GM18867 (cell line): ENCODE results near the gene DCTN3.
"Not testable (repeated sequence)": the region's sequence is repeated elsewhere in the genome, so short reads cannot be mapped to it uniquely, and the experiment has no call there.

Source experiments
- ATAC-seq: cut with Tn5 transposase; IDR thresholded peaks from one replicate; pipeline ENCODE4 v1.9.1; 2021; ENCODE audit warnings: mild to moderate bottlenecking, moderate library complexity; ENCODE audit not compliant: unreplicated experiment

The DCTN3 gene

DNA sequence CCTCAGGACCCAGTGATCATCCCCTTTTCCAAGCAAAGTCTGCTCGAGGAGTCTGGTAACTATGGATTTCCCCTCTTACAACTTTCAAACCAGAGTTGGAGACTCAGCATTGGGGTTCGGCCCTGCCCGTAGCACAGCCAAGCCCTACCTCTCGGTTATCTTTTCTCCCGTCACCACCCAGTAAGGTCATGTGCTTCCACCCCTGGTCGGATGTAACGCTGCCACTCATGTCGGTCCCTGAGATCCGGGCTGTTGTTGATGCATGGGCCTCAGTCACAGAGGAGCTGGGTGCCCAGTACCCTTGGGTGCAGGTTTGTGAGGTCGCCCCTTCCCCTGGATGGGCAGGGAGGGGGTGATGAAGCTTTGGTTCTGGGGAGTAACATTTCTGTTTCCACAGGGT is 27.4 kb upstream of the DCTN3 start:
- ATAC-seq: no peak

GRCh38 chr9:34647084-34647403 is 26.7 kb upstream of the DCTN3 start:
- ATAC-seq: no peak

- ATAC-seq: peak; percentile 85
These were observed 26.2 kb upstream of the DCTN3 start, which contains the start of gene GALT for GRCh38 chr9:34646211-34647083. TSS of gene GALT (plus strand) at chr9:34646675. CDS start at chr9:34646705, 30 bp downstream.

GRCh38 chr9:34644766-34645314 is 24.5 kb upstream of the DCTN3 start:
- no peak for ATAC-seq

- ATAC-seq: no peak
These were observed 22.4 kb upstream of the DCTN3 start for GRCh38 chr9:34642679-34643078.

GRCh38 chr9:34639322-34639721 is 19.0 kb upstream of the DCTN3 start:
- not testable (repeated sequence) for ATAC-seq

DNA sequence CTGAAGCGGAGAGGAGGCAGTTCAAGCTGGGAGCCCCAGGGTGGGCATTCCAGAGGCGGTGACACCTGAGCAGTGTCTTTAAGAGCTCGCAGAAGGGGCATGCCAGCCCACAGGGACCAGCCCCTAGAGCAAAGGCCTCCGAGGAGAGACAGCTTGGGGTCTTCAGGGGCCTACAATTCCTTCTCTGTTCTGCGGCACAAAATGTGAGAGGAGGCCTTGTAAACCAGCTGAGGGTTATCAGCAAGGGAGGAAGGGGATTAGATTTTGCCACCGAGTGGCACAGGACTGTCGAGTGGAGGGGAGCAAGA is 17.8 kb upstream of the DCTN3 start:
- no peak for ATAC-seq

- ATAC-seq: peak; percentile 86
These were observed 17.3 kb upstream of the DCTN3 start, which contains the start of gene SIGMAR1 for GRCh38 chr9:34637356-34638137. TSS of gene SIGMAR1 (minus strand) at chr9:34637787. CDS start at chr9:34637697, 90 bp downstream.

GRCh38 chr9:34636791-34637355 is 16.6 kb upstream of the DCTN3 start:
- ATAC-seq: no peak

DNA sequence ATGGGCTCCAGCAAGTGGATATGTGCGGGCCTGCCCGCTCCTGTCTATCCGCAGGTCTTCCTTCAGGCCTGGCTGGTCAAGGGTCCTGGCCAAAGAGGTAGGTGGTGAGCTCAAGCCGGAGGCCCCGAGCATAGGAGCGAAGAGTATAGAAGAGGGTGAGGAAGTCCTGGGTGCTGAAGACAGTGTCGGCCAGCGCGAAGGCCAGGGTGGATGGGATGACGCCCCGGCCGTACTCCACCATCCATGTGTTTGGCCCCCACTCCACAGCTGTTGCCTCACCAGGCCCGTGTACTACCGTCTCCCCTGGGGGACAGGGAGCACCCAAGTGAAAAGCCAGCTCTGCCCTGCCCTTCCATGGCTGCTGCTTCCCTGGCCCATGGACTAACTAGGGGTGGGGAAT is 15.3 kb upstream of the DCTN3 start:
- no peak for ATAC-seq

GRCh38 chr9:34634551-34635248 is 14.4 kb upstream of the DCTN3 start:
- ATAC-seq: no peak

GRCh38 chr9:34633851-34634550 is 13.7 kb upstream of the DCTN3 start:
- ATAC-seq: peak; percentile 33

DNA sequence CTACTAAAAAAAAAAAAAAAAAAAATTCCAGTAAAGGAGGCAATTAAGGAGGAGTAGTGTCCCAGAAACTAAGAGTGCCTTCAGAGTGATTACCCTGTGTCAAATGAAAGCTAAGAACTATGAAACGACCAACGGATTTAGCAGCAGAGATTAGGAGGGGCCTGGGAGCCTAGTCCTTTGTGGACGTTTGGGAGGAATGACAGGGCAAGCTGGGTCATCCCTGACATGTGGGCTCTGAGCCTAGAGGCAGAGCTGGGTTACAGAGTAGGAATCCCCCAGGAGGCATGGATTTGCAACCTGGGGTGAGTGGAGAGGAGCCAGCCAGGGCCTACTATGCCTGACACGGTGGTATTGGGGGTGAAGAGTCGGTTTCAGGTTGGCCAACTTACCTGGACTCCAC is 12.9 kb upstream of the DCTN3 start:
- no peak for ATAC-seq

GRCh38 chr9:34630402-34631154 is 10.3 kb upstream of the DCTN3 start:
- ATAC-seq: no peak

DNA sequence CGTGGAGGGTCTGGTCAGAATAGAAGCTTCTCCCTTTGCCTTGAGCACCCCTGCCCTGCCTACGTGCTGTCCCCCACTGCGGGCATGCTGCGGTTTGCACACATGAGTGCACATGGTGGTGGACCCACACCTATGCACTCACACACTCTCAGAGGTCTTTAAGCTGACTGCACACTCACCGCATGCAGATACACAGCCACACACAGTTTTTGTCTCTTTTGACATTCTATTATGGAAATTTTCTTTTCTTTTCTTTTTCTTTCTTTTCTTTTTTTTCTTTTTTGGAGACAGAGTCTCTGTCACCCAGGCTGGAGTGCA is 9.2 kb upstream of the DCTN3 start:
- ATAC-seq: no peak

DNA sequence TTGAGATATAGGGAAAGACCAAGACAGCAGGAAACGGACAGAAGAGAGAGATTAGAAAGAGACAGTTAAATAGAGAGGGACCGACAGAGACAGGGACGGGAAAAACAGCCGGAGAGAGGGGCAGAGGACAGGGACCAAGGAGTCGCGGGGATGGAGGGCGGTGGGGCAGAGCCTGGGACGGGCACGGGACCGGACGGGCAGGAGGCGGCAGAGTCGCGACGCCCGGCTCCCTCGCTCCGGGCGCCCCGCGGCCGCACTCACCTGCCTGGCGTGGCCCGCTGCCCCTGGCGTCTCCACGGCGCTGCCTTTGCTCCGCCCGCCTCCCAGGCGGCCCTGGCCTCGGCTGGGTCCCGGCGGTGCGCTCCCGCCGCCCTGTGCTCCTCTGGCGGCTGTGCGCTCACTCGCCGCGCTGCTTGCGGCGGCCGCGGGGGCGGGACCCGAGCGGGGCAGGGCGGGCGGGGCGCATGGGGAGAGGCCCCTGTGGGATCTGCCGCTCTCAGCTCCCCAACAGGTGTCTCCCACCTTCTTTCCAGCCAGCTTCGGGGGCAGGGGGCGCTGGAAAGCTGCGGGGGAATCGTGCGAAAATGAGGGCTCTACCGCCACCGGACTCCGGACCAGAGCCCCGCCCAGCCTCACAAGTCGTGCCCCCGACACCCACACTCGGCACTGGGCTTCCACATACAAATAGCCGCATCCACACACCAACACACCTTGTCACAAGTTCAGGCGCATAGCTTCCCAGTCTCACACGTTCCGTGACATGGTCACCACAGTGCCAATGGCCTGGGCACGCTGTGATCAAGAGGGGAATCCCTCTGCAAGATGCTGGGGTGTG is 8.6 kb upstream of the DCTN3 start, which contains the start of gene ARID3C:
TSS of gene ARID3C (minus strand) at position 411 of the 835 bp plus-strand sequence. CDS start 1,052 bp downstream, outside the sequence.
- no peak for ATAC-seq

GRCh38 chr9:34627716-34628655 is 7.7 kb upstream of the DCTN3 start:
- ATAC-seq: no peak

DNA sequence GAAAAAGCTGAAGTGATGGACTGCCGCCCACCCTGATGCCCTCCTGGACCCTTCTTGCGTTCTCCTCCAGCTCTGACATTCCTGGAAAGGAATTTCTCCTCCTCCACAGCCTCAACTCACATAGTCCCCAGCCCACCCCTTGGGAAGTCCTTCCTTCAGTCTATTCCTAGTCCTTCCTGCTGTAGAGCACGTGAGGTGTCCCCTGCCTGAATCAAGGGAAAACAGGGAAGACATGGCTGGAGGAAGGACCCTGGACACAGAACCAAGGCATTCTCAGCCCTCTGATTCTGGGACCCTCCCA is 4.8 kb upstream of the DCTN3 start:
- ATAC-seq: no peak
